ENCODE measurements around the gene LIX1L. TPM values are rescaled to one million over a fixed set of nuclear protein-coding genes. Genes with fewer than 3 reads are reported as not detected.

The LIX1L gene
- total and polyA plus RNA-seq, 2 experiments from 2014 or later: 14.0 to 16.3 TPM

- H4K20me1 ChIP-seq (ENCODE audit: insufficient read depth, poor library complexity, severe bottlenecking): no peaks in the 10 kb centered on the region
- H3K79me2 ChIP-seq: no peaks in the 10 kb centered on the region
- H3K9me2 ChIP-seq (replicated peaks; ENCODE audit: insufficient read depth): no peaks in the 10 kb centered on the region
- H3K4me3 ChIP-seq: no peak overlapping the region
- H3K9me3 ChIP-seq (ENCODE audit: low read depth): no peaks in the 10 kb centered on the region
- no peak for DNase-seq (ENCODE audit: low spot score)
- peak overlapping the region; percentile 90 for H3K27ac ChIP-seq
- peaks cover 21% of the 10 kb centered on the region for H3K4me1 ChIP-seq (ENCODE audit: insufficient read depth)
- no peaks in the 10 kb centered on the region for H3K36me3 ChIP-seq (replicated peaks; ENCODE audit: insufficient read depth, low read depth)
- peak overlapping the region; percentile 52 for H3K4me2 ChIP-seq
- WGBS (ENCODE audit: low lambda C conversion rate, missing lambda C conversion rate): 100% methylated on average over 1 of the region's 1 CpG
- TF ChIP-seq EZH2 (IDR thresholded peaks at IDR 0.05; ENCODE audit: borderline replicate concordance) (no peak), EZH2phosphoT487 (IDR thresholded peaks at IDR 0.05; ENCODE audit: low read depth, severe bottlenecking, unreplicated experiment) (no peak), CTCF (IDR thresholded peaks at IDR 0.05; ENCODE audit: poor library complexity) (no peak)
- no peak overlapping the region for H2AFZ ChIP-seq
- no peaks in the 10 kb centered on the region for H3K27me3 ChIP-seq
These were observed 22.7 kb upstream of the LIX1L start for GRCh38 chr1:145980457-145980994.

GRCh38 chr1:145979746-145980456 is 22.1 kb upstream of the LIX1L start:
- Histone ChIP-seq H3K9me2 (replicated peaks; ENCODE audit: insufficient read depth) (no peaks in the 10 kb centered on the region), H4K20me1 (ENCODE audit: insufficient read depth, poor library complexity, severe bottlenecking) (no peaks in the 10 kb centered on the region), H3K36me3 (replicated peaks; ENCODE audit: insufficient read depth, low read depth) (no peaks in the 10 kb centered on the region), H2AFZ (no peak overlapping the region), H3K4me1 (ENCODE audit: insufficient read depth) (peaks cover 21% of the 10 kb centered on the region), H3K27me3 (no peaks in the 10 kb centered on the region), H3K9me3 (ENCODE audit: low read depth) (no peaks in the 10 kb centered on the region), H3K27ac (peak overlapping the region; percentile 90), H3K79me2 (no peaks in the 10 kb centered on the region), H3K4me2 (peak overlapping the region; percentile 52), H3K4me3 (no peak overlapping the region)
- no peak for TF ChIP-seq CTCF (IDR thresholded peaks at IDR 0.05; ENCODE audit: poor library complexity)
- no peak for DNase-seq (ENCODE audit: low spot score)
- WGBS (ENCODE audit: low lambda C conversion rate, missing lambda C conversion rate): 62% methylated on average over 7 of the region's 7 CpGs

GRCh38 chr1:145978854-145979745 is 21.3 kb upstream of the LIX1L start:
- peak; percentile 95 for DNase-seq (ENCODE audit: low spot score)
- peak overlapping the region; percentile 94 for H3K27ac ChIP-seq
- H4K20me1 ChIP-seq (ENCODE audit: insufficient read depth, poor library complexity, severe bottlenecking): no peaks in the 10 kb centered on the region
- TF ChIP-seq EZH2phosphoT487 (IDR thresholded peaks at IDR 0.05; ENCODE audit: low read depth, severe bottlenecking, unreplicated experiment) (no peak), CTCF (IDR thresholded peaks at IDR 0.05; ENCODE audit: poor library complexity) (peak; percentile 26)
- H3K79me2 ChIP-seq: no peaks in the 10 kb centered on the region
- peaks cover 21% of the 10 kb centered on the region for H3K4me1 ChIP-seq (ENCODE audit: insufficient read depth)
- H2AFZ ChIP-seq: peak overlapping the region; percentile 7
- peak overlapping the region; percentile 62 for H3K4me2 ChIP-seq
- H3K9me2 ChIP-seq (replicated peaks; ENCODE audit: insufficient read depth): no peaks in the 10 kb centered on the region
- H3K36me3 ChIP-seq (replicated peaks; ENCODE audit: insufficient read depth, low read depth): no peaks in the 10 kb centered on the region
- H3K27me3 ChIP-seq: no peaks in the 10 kb centered on the region
- H3K9me3 ChIP-seq (ENCODE audit: low read depth): no peaks in the 10 kb centered on the region
- H3K4me3 ChIP-seq: no peak overlapping the region
- 18% methylated on average over 9 of the region's 9 CpGs for WGBS (ENCODE audit: low lambda C conversion rate, missing lambda C conversion rate)
